Measurements from ENCODE around the gene STC2.
"Not testable (repeated sequence)": the region's sequence is repeated elsewhere in the genome, so short reads cannot be mapped to it uniquely, and the experiment has no call there.

The STC2 gene, protein sequence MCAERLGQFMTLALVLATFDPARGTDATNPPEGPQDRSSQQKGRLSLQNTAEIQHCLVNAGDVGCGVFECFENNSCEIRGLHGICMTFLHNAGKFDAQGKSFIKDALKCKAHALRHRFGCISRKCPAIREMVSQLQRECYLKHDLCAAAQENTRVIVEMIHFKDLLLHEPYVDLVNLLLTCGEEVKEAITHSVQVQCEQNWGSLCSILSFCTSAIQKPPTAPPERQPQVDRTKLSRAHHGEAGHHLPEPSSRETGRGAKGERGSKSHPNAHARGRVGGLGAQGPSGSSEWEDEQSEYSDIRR

DNA sequence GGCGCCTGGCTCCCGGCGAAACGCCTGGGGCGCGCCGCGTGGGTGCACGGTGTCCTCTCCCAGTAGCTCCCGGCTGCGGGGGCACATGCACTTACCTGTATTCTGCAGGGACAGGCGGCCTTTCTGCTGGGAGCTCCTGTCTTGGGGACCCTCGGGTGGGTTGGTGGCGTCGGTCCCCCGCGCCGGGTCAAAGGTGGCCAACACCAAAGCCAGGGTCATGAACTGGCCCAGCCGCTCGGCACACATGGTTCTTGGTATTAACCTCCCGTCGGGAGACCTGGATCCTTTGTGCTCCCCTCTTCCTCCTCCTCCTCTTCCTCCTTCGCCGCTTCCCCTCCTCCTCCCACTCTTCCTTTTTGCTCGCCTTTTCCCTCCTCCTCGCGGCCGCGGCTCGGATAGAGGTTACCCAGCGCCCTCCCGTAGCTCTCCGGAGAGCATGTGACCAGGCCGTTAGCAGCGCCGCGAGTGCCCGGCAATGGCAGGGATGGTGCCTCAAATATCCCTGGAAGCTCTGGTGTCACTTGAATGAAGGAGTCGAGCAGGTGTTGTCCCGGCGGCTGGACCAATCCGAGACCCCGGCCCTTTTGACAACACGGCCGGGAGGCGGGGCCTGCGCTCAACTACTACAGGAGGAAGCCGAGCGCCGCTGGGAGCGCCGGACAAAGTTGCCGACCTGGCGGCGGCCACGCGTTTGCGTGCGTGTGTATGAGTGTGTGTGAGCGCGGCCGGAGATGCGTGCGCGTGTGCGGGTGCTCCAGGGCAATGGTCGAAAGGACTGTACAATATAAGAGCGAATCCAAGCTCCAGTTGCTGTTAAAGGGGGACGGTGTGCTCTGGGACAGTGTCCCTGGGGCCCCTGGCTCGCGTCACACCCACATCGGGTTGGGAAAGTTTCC lies at the start of gene STC2:
Gene STC2 (minus strand): TSS at position 467 of the 896 bp plus-strand sequence. CDS start 221 bp downstream, at position 246.
- in situ Hi-C loops (cut with MboI; ENCODE audit: low sequenced_read_pairs) = no loop called here

DNA sequence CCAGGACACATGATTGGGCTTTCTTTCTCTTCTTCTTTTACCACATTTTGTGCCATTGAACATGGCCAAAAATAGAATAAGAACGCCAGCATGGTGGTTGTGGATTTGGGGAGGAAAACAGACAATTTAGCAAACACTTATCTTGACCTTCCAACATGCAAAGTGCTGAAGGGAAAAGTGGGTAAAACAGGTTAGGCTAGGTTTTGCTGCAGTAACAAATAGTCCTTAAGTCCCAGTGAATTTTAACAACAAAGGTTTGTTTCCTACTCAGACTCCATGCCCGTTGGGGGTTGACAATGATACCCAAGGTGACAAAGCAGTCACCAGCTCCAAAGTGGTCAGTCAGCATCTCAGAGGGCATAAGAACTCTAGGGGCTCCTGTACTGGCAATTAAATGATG lies 43.2 kb upstream of the STC2 start:
- in situ Hi-C loops (cut with MboI; ENCODE audit: low sequenced_read_pairs) = no loop called here

DNA sequence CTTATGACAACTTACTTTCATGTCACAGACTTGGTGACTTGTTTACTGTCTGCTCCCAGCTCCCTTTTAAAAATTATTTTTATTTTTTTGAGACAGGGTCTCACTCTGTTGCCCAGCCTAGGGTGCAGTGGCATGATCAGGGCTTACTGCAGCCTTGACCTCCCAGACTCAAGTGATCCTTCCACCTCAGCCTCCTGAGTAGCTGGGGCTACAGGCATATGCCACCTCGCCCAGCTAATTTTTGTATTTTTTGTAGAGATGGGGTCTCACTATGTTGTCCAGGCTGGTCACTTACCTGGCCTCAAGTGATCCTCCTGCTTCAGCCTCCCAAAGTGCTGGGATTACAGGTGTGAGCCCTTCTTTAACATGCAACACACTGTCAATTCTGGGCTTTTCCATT lies 35.2 kb upstream of the STC2 start:
- in situ Hi-C loops (cut with MboI; ENCODE audit: low sequenced_read_pairs) = not testable (repeated sequence)

DNA sequence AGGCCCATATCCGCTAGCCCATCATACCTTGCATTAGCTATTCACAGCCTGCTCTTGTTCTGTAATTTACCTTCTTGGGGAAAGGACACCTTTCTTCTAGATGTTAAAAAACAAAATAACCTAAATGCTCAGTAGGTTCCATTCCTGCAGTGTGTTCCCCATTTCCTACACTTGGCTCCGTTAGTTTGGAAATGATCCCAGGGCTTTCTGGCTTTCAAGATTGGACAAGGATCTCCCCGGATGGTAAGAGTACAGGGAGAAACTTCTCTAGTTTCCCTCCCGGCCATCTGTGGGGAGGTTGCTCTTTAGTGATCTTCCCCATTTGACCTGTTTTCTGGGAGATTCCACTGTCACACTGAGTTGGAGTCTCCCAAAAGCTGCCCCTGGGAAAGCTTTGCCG lies 27.3 kb upstream of the STC2 start:
- in situ Hi-C loops (cut with MboI; ENCODE audit: low sequenced_read_pairs) = no loop called here

DNA sequence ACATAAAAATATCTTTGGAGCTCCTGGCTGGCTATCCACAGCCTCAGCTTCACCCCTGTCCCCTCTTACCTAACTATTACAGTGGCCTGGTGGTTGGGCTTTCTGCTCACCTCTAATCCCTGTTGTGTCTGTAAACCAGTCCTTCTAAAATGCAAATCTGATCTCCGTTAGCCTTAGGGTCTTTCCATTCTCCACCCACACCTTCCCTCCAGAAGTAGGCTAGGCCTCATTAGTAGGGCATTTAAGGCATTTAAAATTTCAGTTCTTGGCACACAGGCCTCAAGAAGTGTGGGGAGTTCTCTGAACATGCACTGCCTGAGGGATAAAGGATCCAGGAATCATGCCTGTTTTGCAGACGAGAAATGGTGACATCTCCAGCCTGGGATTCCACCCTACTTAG lies 26.4 kb upstream of the STC2 start:
- in situ Hi-C loops (cut with MboI; ENCODE audit: low sequenced_read_pairs) = no loop called here

DNA sequence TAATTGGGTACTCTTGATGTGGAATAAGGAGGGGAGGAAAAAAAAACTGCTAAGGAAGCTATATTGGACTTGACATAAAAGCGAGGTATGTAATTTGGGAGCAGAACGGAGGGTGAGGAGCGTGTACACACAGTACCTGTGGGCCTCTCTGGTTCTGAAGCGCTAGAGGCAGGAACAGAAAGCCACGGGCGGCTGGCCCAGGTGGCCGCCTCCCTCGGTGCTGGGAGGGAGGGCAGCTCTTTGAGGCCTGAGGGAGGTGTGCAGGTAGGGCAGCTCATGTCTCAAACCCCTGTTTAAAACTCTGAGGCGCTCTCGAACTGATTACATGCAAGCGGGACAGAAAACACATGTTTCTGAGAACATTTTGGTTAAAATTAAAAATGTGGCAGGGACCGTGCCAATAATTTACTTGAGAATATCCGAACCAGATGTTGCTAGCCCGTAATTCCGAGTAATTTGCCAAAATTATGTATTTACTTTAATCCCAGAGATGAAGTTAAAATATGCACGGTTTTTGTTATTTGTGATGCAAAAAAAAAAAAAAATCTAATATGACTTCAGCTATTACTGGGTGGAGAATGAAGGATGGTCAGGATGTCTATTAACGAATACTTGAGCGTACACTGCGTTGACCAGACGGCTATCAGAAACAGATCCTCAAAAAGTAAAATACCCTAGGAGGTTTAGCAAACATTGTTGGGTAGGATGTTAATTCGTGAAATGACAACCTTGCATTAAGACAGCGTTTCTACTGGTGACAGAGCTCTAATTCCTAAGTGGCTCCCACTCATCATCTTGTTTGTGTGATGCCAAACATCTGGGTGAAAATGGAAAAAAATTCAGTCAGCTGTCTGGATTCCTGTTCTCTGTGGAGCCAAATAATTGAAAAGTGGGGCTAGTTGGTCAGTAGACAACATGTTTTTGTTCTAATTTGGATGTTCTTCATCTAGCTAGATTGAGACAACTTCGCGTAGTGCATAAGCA lies 24.4 kb upstream of the STC2 start:
- in situ Hi-C loops (cut with MboI; ENCODE audit: low sequenced_read_pairs) = no loop called here

DNA sequence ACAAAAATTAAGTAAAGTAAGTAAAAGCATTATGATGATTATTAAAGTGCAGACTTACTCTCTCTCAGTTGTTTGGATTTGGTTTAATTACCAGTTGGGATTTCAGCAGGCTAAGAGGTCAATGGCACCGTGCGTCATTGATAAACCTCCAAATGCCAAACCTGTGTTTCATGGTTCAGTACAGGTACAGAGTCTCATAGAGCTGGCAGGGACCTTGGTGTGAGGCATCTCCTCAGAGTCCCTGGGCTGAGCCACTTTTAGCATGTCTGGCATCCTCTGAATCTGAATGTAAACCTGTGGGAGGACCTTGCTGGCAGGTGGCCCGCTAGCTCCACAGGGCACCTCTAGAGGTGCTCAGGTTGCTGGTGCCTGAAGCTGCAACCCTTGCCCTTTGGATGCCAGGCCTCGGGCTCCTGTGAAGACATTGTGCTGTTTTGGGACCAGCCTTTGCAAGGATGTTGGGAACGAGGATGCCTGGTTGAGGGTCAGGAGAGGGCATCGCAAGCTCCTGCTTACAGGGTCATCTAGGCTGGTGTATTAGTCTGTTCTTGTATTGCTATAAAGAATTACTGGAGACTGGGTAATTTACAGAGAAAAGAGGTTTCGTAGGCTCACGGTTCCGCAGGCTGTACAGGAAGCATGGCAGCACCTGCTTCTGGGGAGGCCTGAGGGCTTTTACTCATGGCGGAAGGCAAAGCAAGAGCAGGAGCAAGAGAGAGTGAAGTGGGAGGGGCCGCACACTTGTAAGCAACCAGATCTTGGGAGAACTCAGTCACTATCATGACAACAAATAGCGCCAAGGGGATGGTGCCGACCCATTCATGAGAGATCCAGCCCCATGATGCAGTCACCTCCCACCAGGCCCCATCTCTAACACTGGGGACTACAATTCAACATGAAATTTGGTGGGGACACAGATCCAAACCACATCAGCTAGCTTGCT lies 14.9 kb upstream of the STC2 start:
- in situ Hi-C loops (cut with MboI; ENCODE audit: low sequenced_read_pairs) = no loop called here

DNA sequence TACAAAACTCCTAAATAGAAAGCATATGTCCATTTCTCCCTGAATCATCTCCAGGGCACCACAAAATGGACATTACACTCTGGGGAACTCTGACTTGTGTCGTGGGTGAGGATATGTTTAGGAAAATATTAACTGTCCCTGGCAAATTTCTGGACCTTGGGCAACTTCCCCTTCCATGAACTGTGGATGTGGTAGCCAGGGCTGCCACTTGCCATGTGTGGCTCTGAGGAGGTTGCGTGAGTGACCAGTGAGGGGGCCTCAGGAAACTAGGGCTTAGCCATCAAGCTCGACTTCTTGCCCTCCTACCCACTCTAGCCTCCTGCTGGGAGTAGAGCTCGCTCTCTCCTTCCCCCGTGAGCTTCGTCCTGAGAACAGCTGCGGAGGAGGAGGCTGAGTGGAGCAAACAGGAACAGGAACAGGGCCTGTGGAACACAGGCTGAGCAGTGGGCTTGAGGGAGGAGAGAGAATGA lies 13.8 kb upstream of the STC2 start:
- in situ Hi-C loops (cut with MboI; ENCODE audit: low sequenced_read_pairs) = no loop called here

DNA sequence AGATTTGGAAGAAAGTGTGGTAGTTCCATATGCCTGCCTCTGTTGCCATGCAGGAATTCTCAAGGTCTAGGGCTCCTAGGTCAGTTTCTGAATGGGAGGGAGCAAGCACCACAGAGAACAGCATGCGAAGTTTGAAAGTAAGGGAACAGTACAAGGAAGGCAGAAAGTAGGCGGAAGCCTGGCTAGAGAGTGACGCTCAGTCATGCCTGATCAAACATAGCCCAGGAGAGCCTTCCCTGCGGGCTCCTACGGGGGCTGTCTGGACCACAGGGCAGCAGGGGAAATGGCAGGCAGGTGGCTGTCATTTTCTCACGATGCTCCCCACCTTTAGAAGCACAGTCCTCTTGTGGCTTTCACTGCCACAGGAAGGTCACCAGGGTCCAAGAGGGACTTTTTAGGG lies 12.8 kb upstream of the STC2 start:
- in situ Hi-C loops (cut with MboI; ENCODE audit: low sequenced_read_pairs) = no loop called here

DNA sequence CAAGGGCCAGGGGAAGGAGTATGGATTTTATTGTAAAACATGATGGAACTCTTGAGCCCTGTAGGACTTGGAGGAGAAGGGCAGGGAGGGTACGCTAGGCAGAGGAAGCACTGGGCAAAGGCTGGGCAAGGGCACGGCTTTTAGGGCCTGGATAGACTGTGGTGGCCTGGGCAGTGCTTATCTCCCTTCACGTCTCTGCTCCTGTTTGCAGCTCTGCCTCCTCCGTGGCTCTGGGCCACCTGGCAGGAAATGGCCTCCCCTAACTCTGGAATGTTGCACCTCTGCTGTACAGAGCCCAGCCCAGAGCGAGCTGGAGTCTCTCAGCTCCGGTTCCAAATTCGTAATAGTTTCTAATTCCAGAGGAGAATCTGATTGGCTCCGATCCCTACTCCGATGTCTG lies 12.2 kb upstream of the STC2 start:
- in situ Hi-C loops (cut with MboI; ENCODE audit: low sequenced_read_pairs) = no loop called here

DNA sequence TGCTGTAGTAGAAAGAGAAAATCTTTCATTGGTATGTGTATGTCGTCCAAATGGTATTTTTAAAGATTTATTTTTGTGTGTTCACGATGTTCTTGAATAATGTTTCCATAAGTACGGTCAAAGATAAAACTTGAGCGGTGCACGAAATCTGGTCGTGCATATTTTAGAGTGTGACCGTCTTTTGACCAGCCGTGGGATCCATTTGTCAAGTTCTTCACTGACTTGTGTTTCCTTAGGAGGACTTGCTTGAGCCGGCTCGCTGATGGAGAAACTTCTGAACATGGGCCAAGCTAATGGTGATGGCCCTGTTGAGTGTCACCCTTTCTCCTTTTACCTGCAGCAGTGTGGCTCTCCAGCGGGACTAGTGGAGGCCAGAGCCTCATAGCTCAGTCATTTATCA lies 11.1 kb upstream of the STC2 start:
- in situ Hi-C loops (cut with MboI; ENCODE audit: low sequenced_read_pairs) = no loop called here

DNA sequence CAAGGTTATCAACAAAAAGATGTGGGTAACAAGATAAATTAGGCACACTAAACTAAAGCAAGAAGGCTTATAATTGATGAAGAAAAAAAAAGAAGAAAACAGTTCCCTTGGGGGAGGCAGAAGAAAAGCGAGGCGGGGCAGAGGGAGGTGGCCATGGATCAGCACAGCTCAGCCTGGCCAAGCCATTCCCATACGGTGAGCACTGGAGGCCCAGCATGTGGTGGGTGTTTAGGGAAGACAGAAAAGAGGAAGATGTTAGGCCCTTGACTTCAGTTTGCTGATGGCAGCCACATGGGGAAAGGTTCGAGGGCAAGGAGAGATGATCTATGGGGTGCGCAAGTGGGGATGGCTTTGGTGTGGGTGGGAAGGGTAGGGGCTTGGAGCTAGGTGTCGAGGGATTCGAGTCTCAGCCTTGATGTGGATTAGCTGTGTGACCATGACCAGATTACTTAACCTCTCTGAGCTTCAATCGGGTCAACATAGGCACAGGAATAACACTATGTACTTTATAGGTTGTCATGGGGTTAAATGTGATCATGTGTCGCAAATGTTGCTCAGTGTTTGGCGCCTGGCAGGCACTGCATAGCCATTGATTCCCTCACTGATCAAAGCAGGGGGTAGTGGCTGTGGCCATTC lies 10.3 kb upstream of the STC2 start:
- in situ Hi-C loops (cut with MboI; ENCODE audit: low sequenced_read_pairs) = no loop called here

DNA sequence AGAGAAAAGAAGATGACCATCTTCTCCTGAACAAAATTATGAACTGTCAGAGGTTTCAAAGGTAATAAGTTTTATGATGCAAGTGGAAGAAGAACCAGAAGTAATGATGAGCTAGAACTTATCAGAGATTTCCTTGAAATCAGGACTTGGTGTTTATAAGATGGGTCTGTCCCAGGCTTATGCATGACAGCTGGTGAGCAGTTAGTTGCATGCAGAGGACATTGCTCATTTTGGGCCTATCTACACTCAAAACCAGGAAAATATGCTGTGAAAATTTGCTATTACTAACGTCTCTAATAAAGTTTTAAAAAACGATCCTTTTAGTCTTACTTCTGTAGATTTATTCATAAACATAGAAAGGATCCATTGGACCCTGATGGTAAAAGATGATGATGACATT lies 6.6 kb upstream of the STC2 start:
- in situ Hi-C loops (cut with MboI; ENCODE audit: low sequenced_read_pairs) = no loop called here

DNA sequence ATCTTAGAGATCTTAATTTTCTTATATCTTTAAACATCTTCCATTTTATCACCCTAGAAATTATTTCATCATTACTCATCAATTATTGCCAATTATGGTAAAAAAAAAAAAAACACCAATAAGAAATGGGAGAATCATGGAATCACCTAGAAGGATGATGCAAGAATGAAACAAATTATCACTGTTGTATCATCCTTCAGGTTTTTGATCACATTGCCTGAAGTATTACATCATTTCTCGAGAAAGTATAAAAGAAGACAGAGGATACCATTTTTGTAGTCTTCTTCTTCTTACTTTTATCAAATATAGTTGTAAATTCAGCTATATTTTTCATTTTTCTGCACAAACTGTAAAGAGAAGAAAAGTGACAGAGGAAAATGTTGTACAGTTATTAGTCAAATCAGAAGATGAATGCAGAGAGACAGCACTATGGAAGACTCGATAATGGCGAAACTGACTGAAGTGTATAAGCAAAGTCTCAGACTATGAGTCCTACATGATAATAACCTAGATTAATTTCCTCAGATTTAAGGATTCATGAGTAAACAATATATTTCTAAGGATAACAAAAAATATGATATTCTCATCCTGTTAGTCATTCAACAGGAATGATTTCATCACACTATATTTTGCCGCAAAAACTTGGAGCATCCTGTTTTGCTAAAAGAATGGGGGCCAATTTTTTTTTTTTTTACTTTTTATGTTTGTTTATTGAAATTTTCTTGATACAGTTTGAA lies 5.9 kb upstream of the STC2 start:
- in situ Hi-C loops (cut with MboI; ENCODE audit: low sequenced_read_pairs) = no loop called here

DNA sequence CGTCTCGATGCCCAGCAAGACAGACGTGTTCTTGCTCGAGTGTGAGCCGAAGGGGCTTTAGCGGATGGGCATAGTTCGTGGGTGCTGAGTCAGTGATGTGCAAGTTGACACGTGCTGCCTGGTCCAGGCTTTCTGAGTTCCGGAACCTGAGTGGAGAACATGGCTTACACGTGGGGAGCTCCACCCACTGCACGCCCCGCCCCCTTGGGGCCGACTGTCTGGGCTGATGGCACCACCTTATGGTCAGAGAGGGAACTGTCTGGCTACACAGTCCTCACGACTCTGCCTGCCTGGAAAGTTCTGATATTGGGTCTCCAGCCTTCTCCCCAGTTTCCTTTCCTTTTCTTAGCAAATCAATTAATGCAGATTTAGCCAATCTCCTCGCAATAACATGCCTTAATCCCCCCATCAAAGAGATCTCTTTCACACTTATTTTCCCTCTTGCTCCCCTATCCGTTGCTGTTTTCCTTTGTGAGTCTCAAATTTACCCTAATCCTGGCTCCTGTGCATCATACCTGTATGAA lies 3.8 kb upstream of the STC2 start:
- in situ Hi-C loops (cut with MboI; ENCODE audit: low sequenced_read_pairs) = no loop called here

DNA sequence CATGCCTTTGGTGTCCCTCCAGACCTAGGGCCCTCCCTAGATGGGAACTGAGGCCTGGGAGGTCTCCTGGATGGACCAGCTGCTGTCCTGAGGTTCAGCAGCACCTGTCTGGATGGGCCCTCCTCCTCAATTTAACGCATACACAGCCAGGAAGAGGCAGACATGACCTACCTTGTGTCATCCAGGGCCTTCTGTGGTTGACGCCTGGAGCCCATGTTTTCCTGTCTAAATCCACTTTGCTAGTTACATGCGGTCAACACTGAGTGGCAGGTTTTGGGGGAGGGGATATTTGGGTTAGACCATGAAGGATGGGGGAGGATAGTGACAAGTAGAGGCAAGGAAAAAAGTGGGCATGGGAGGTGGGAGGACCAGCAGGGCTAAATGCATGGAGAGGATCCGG lies 3.1 kb upstream of the STC2 start:
- in situ Hi-C loops (cut with MboI; ENCODE audit: low sequenced_read_pairs) = no loop called here

DNA sequence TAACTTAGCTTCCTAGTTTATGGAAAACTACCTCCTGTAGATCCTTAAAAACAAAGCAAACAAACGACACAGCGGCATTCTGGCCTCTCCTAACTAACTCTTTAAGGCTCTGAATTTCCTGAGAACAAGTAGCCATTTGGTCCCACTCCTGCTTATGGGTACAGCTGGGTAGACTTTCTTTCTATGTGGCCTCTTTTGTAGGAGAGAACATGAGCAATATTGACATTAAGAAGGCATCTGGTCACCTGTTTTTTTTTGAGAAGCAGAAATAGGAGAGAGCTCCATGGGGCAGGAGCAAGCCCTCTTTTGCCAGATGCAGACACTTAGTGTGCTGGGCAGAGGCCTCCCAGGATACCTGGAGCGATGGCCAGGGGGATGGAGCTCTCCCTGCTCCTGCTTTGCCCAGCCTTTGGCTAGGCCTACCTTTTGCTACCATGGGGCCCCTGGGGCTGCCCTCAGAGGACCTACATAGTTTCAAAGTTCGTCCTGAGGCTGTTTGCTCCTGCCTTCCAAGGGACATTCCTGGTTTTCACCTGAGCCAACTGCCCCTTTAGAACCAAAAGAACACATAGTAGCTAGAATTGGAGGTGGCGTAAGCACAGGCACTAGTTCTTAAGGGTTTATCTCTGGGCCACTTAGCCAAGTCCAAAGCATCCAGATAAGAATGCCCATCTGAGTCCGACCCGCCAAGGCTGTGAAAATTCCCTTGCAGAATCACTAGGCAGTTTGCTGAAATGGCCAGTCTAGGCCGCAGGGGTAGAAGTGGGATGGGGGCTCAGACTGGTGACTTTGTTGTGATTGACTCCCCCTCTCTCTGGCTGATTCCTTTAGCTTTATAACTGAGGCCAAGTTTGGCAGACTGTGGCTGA lies 2.4 kb upstream of the STC2 start:
- in situ Hi-C loops (cut with MboI; ENCODE audit: low sequenced_read_pairs) = no loop called here

All from HL-60/S4 (cell line).